GM19193 (cell line): ENCODE data around the gene SPATA22.

Experiments
- POLR2A ChIP-seq: IDR thresholded peaks from 4 replicates; pipeline ENCODE4 v1.6.1; 2011; ENCODE audit not compliant: insufficient read depth, insufficient read length; ENCODE audit errors: extremely low read depth

Gene SPATA22, protein sequence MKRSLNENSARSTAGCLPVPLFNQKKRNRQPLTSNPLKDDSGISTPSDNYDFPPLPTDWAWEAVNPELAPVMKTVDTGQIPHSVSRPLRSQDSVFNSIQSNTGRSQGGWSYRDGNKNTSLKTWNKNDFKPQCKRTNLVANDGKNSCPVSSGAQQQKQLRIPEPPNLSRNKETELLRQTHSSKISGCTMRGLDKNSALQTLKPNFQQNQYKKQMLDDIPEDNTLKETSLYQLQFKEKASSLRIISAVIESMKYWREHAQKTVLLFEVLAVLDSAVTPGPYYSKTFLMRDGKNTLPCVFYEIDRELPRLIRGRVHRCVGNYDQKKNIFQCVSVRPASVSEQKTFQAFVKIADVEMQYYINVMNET

DNA sequence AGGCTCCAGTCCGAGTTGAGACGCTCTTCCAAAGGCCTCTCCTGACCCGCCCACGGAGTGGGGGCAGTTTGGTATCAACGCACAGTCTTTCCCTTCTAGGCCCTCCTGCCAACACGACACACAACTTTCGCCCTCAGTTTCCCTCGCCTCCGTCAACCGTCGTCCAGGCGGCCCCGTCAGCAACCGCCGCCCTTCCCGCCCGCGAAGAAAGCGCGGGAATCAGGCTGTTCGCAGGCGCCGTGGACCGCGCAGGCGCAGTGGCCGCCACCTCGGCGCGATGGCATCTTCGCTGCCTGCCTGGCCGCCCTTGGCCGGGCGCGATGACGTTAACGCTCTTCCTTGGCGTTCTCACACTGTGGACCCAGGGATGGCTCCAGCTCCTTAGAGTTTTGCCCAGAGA is at the start of gene SPATA22:
Gene SPATA22 (minus strand): TSS at position 221 of the 400 bp plus-strand sequence. CDS start 2,494 bp downstream, outside the sequence.
- TF ChIP-seq POLR2A, result no peak

DNA sequence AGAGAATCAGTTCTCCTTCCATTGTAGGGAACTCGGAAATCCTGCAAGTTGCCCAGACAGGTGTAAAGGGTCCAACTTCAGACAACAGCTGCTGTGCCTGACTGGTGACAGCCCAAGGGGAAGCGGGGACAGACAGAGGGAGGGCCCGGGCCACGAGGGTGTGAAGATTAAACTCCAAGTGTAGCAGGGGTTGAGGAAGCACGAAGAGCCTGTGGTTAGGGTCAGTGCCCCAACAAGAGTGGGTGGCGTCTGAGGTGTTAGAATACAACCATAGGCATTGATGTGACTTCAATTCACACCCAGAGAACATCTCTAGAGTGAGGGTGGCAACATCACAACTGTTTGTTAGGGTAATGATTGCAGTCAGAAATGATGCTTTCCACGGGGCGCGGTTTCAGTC is 43.3 kb upstream of the SPATA22 start:
- TF ChIP-seq POLR2A, result no peak

DNA sequence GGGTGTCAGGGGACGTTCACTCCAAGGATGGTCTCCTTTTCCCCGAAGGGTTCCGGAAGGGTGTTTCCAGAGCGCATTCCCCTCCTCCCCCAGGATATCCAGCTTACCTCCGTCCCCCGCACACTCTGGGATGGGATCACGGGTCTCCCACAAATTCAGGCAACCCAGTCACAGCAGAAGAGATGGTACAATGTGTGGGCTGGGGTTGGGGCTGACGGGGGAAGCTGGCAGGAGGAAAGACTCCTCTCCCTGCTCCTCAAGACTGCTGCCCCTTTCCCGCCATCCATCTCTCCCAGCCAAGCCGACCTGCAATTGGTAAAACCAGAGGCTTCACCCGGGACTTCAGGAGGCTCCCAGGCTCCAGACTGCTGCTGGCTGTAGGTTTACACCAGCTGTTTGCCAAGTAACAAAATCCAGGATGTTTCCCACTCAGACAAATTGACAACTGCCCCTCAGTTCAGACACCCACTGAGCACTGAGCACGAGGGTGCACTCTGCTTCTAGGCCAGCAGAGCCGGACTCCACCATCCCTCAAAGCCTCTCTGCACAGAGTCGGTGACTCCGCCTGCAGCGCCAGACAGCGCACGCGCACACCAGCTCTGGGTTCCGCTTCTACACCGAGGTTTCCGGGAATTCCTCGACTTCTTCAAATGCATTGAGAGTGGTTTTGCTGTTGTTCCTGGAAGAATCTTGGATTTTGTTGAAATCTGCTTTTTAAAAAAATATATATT is 41.9 kb upstream of the SPATA22 start:
- no peak for TF ChIP-seq POLR2A

DNA sequence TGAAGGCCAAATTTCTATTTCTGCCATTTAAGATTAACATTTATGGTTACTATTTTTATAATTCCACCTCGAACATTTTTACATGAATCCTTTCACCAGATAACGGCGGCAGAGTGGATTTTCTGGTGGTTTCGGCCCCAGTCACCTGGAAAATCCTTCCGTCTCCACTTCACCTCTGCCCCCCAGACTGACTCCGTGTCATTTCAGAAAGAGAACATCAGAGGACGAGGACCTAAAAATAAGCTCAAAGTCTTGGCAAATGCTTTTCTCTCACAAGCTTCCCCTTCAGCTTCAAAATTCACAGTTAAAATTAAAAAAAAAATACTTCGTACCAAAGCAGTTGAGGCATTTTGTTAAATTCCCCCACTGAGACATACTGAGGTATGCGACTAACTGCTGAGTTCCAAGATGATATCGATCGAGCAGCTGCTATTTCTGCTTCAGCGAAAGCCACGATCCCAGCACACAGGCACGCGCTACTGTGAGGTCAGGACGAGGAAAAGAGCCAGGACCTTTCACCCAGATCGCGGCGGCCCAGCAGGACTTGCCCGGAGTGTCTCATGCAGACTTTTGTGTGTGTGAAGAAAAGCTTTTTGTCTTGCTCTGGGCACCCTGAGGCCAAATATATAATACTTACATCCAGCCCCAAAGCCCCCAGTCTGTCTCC is 41.0 kb upstream of the SPATA22 start:
- TF ChIP-seq POLR2A, result no peak

DNA sequence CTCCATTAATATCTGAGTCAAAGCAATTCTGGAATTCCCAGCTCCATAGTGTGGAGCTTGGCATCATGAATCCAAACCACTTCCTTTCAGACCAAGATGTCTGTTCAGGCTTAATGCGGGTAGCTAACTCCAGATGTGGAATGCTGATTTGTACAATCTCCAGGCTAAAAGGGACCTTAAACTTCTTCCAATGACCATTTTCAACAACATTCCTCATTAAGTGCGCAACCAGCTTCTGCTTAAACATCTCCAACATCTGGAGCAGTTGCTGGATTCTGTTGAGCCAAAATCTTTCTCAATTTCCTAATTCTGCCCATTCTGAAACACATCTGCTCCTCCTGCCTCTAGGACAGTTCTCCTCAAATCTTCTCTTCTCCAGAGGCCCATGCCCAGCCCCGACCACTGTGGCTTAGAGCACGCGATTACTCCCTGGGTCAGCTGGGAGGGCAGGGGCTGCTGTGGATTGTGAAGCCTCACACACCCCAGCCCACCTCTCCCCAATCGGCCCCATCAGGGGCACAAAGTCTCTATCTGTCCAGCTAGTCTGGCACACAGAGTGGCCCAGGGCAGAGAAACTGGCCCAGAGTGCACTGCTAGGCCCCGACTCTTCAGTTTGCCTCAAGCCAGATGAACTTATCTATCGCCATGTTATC is 40.4 kb upstream of the SPATA22 start:
- TF ChIP-seq POLR2A, result no peak

DNA sequence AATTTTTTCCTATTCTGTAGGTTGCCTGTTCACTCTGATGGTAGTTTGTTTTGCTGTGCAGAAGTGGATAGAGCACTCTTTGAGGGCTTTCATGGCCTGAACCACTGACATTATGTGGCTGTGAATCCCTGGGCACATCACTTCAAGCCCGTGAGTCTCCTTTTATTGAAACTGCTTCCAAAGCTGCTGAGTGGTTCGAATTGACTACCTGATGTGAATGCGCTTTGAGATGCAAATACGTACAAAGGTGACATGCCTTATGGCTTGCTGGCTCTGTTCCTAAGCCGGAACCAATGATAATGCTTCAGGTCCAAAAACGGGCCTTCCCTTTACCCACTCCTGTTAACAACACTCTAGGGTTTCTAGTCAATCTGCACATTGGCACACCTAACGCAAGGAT is 38.5 kb upstream of the SPATA22 start:
- TF ChIP-seq POLR2A, result no peak

DNA sequence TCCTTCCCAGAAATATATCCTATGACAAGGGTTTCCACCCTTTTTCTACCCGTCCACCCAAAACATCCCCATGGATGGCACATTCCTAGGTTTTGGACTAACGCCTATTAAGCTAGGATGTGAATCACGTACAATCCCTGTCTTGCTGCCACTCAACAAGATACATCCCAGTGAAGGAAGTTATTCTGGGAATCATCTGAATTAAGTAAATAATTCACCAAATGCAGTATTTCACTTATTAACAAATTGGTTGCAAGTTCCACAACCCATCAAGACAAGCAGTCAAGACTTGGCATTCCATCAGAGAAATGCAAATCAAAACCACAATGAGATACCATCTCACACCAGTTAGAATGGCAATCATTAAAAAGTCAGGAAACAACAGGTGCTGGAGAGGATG is 36.2 kb upstream of the SPATA22 start:
- no peak for TF ChIP-seq POLR2A

DNA sequence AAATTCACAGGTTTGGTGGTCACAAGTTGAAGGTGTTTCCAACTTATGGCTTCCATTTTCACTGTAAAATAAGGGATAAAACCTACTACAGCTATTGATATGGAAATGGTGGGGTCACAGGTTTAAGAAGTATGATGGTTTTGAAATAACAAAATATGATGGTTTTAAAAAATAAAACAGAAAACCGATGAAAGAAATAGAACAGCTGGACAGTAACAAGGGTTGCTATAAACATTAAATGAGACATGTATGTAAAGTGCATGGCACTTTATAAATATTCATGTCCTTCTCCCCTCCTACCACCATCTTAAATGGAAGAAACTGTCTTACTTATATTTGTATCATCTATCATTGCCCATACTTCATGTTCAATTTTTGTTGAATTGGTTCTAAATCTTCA is 35.5 kb upstream of the SPATA22 start:
- no peak for TF ChIP-seq POLR2A

DNA sequence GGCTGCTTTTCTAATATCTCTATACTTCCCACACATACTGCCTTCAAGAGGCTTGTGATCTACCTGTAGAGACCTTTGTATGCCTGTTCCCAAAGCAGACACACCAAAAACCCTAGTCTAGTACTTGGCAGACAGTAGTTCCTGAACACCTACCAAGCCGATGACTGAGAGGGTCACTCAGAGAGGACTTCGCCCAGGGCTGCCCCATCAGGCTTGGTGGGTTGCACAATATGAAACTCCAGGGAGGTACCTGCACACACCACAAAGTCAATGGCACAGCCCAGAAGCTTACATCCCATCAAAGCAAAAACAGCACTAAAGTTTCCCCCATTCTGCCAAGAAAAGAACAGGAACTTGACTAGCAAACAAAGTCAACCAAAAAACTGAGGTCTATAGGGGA is 34.4 kb upstream of the SPATA22 start:
- no peak for TF ChIP-seq POLR2A

DNA sequence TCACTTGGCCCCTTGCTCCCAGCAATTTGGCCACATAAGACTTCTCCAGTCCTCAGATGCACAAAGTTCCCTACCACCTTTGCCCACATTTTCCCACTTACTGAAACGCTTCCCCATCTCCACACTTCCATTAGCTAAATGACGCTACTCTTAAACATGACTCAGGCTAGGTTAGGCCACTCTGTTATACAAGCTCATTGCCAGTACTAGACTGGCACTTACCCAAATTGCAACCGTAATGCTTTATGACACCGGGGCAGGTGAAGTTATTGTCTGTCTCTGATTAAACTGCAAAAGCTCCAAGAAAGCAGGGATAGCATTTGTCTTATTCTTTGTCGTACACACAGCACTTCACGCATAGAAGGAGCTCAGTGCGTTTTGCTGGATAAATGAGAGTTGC is 33.4 kb upstream of the SPATA22 start:
- no peak for TF ChIP-seq POLR2A

DNA sequence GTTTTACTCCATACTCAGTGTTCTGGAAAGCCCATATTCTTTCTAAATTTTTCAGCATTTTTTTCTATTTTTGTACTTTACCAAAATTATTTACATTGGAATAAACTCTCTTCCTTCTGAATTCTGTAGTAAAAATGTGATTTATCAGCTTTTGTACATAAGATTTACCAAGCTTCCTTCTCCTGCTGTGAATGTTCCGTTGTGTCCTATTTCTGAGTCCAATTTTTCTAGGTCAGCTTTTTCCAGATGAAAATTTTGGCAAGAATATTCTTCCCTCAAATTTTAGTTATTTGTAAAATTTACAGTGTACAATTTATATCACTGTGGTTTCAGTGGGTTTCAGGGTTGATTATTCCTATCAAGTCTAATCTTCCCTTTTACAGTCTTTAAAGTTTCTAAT is 31.7 kb upstream of the SPATA22 start:
- TF ChIP-seq POLR2A, result no peak

DNA sequence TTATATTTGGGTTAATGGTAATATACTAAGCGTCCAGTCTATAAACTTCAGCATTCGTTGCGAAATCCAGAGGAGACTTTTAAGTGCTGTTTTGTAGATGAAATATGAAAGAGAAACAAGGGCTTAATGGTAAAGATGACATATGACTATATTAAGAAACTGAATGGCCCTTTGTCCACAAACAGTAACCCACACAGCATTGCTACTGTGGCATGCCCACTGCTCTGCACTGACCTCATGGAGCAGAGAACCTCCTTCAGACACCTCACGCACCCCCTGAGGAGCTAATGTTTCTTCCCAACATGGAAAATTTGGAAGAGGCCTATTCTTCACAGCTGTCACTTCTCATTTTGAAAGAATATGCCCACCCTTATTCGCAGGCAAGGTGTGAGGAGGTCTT is 30.8 kb upstream of the SPATA22 start:
- TF ChIP-seq POLR2A, result no peak

DNA sequence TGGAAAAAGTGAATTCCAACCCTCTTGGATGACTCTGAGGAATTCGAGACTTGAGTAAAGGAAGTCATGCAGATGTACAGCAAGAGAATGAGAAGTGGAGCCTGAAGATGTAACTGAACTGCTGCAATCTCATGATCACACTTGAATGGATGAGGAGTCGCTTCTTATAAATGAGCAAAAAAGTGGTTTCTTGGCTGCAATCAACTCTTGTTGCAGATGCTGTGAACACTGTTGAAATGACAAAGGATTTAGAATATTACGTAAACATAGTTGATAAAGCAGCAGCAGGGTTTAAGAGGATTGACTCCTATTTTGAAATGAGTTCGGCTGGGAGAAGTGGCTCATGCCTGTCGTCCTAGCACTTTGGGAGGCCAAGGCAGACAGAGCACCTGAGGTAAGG is 29.7 kb upstream of the SPATA22 start:
- no peak for TF ChIP-seq POLR2A

DNA sequence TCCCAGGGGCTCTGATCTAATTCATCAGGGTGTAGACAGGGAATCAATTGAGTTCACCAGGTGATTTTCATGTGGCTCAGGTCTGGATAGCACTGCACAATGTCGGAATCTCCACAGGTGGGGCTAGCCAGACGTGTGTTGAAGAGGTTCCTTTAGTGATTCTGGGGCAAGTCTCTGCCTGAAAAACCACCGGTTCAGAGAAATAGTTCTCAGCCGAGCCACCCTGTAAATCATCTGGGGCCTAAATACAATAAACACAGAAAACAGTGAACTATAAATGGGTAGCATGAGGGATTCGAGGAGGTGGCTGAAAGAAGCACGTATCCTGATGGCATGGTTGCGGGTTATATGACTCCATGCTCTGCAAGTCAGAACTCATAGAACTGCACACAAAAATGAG is 25.5 kb upstream of the SPATA22 start:
- TF ChIP-seq POLR2A, result no peak

DNA sequence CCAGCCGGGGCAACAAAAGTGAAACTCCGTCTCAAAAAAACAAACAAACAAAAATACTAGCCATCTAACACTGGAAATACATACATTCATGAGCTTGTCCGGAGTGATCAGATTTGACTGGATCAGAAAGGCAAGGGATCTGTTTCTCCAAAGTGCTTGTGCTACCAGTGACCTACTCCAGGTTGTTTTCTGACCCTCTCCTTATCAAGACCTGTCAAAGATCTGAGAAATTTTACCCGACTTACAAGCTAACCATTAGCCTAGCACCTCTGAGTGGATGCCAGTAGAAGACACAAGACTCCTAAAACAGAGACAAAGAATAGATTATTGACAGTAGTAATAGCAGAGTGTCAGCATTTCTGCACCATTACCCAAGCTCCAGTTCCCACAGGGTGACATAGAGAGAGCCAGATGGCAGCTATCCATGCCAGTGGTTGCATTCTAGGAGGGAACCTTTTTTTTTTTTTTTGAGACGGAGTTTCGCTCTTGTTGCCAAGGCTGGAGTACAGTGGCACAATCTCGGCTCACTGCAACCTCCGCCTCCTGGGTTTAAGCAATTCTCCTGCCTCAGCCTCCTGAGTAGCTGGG is 14.0 kb upstream of the SPATA22 start:
- TF ChIP-seq POLR2A, result no peak
